8988T (cell line): ENCODE results near the gene HNF4A.

ENCODE experiments used
- DNase-seq: peaks from one replicate; pipeline ENCODE4 v3.0.0; 2011

The HNF4A gene

DNA sequence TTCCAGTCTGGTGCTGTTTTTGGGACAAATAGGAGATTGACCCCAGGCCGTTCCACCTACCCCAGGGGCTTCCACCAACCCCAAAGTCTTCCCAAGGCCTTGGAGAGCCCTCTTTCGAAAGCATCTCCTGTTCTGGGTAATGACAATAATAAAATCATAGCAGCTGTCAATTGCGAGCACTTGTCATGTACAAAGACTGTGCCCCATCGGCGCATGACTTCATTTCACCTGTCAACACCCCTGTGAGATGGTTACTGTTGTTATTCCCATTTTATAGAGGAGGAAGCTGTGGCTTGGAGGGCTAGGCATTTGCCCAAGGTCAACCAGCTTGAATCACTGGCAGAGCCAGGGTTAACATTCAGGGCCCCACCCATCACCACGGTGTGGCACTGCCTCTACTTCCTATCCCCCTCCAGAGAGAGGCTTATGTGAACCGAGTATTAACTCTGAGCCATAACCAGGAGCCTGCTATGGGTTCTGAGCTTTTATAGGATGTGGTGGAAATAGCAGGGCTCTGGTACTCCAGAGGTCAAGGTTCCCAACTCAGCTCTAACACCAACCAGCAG is 51.2 kb downstream of the HNF4A start:
- no peak for DNase-seq

- DNase-seq, result no peak
Measured at GRCh38 chr20:44407402-44408184, 52.1 kb downstream of the HNF4A start.

DNA sequence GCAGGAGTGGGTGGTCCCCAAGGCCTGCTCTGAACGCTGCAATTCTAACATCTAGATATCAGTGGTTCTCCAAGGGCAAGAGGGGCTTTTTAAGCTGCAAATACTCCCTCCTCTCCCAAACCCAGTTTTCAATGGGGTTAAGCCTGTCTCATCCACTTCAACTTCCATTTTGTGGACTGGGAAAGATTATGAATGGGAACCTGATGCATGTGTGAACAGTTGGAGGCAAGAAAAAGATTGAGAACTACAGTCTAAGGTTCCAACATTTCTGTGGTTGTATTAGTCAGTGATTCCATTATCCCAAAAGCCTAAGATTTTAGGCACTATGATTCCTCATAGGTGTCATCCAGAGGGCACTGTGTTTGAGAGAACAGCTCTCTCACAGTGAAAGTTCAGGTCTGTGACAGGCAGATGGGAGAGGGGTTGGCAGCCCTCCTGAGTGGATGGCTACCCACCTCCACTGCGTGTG is 53.7 kb downstream of the HNF4A start:
- DNase-seq, result no peak

GRCh38 chr20:44410583-44411019 is 55.1 kb downstream of the HNF4A start:
- no peak for DNase-seq

GRCh38 chr20:44411020-44411756 is 55.7 kb downstream of the HNF4A start:
- no peak for DNase-seq

DNA sequence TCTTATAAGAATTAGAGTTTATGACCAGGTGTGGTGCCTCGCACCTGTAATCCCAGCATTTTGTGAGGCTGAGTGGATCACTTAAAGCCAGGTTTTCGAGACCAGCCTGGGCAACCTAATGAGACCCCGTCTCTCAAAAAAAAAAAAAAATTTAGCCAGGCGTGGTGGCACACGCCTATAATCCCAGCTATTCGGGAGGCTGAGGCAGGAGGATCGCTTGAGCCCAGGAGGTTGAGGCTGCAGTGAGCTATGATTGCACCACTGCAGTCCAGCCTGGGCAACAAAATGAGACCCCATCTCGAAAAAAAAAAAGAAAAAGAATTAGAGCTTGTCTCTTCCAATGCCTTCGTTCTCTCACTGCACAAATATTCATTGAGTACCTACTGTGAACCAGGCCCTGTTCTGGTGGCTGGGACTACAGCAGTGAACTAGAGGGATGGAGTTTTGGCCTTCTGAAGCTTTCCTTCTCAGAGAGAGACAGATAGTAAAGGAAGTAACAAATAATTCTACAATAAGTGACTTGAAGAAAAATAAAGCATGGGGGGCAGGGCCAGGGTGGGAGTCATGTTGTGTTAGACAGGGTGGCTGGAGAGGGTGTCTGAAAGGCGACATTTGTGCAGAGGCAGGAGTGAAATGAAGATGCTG is 56.4 kb downstream of the HNF4A start:
- DNase-seq, result no peak

DNA sequence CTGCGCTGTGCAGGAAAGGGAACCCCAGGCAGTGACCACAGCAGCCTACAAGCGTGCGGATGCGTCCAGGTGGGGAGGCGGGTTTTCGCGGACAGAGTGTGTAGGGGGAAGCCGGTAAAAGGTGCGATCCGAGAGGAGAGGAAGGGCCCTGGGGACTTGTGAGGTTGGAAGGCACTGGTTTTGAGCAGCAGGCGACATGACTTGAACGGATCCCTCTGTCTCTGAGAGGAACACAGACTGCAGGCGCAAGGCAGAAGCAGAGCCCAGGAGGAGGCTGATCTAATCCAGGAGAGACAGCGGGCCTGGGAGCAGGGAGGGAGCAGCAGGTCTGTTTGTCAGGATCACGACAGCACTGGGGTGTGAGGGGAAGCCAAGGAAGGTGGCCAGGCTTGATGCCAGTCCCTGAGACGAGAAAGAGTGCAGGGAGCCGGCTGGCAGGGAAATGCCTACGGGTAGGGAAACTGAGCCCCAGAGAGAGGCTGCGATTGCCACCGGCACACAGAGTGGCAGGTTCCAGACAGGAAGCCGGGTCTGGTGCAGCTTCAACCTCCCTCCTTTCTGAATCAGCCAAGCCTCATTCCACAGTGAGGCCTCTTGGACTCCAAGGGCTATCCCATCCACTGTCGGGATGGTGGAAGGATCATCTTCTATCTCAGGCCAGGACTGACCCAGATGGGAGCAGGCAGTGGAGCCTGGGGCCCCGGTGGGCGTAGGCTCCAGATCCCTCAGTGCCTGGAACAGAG is 57.1 kb downstream of the HNF4A start:
- no peak for DNase-seq

- no peak for DNase-seq
Measured at GRCh38 chr20:44413575-44414345, 58.3 kb downstream of the HNF4A start.

- no peak for DNase-seq
Measured at GRCh38 chr20:44414346-44414714, 58.8 kb downstream of the HNF4A start.

GRCh38 chr20:44414808-44415207 is 59.3 kb downstream of the HNF4A start:
- no peak for DNase-seq

- no peak for DNase-seq
Measured at GRCh38 chr20:44415833-44416715, 60.6 kb downstream of the HNF4A start.

DNA sequence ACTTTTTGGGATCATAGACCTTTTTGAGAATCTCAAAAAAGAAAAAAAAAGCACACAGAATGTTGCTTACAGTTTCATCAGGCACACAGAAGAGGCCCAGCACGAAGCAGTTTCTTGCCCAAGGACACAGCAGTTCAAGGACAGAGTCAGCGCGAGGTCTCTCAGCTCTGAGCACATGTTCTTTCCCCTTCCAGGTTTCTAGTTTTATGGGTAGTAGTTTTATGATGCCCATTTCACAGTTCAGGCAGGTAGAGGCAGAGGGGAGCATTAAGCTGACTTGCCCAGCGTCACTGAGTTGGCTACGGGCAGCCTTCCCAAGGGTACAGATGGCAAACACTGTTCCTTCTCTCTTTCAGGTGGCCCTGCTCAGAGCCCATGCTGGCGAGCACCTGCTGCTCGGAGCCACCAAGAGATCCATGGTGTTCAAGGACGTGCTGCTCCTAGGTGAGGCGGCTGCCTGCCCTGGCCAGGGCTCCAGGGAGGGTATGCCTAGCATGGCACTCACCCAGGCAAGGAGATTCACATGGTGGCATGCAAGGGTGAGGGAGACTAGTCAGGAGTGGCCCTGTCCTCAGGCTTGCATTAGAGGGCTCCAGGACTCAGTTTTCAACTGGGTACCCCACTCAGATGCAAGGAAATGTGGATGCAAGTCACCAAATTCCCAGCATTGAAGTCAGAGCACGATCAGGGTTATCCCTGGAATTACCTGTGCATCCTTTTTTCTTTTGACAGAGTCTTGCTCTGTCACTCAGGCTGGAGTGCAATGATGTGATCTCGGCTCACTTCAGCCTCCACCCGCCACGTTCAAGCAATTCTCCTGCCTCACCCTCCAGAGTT is 62.8 kb downstream of the HNF4A start:
- no peak for DNase-seq

GRCh38 chr20:44419131-44419844 is 63.8 kb downstream of the HNF4A start:
- no peak for DNase-seq

DNA sequence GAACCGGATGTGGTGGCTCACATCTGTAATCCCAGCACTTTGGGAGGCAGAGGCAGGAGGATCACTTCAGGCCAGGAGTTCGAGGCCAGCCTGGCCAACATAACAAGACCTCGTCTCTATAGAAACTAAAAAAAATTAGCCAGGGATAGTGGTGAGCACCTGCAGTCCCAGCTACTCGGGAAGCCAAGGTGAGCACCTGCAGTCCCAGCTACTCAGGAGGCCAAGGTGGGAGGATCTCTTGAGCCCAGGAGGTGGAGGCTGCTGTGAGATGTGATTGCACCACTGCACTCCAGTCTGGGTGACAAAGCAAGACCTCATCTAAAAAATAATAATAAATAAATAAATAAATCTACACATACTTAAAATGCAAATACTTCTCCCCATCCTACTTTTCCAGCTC is 65.0 kb downstream of the HNF4A start:
- no peak for DNase-seq

- DNase-seq, result no peak
Measured at GRCh38 chr20:44422083-44422482, 66.6 kb downstream of the HNF4A start.

DNA sequence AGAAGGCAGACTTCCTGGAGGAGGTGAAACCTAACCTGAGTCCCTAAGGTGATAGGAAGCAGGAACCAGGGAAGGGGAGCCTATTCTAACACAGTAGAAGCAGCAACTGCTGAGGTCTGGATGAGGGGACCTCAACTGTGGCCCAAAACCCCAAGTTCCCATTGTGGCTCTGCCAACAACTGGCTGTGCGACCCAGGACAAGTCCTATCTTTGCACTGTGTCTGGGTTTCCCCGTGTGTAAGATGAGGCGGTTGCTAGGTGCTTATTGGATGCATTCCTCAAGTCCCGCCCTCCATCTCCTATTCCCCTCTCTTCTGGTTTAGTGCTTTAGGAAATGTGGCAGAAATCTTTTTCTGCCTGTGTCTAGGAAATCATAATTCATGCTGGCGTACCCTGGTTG is 68.0 kb downstream of the HNF4A start:
- no peak for DNase-seq

GRCh38 chr20:44424039-44424495 is 68.6 kb downstream of the HNF4A start:
- DNase-seq, result no peak

- DNase-seq, result no peak
Measured at GRCh38 chr20:44425923-44426322, 70.4 kb downstream of the HNF4A start.
